ENCODE measurements around the gene PSAPL1. TPM values are rescaled to one million over a fixed set of nuclear protein-coding genes. Genes with fewer than 3 reads are reported as not detected.

Gene PSAPL1
- total RNA-seq, 1 experiment from 2014 or later: not detected

- POLR2A ChIA-PET: no interaction called here
- ATAC-seq (no peak), DNase-seq (ENCODE audit: low spot score) (no peak)
- CTCF ChIA-PET: interaction anchor here (1.1 kb wide), 1 partner anchor 73 kb away, joined by 4 read pairs; no protein-coding TSS in a partner anchor
- peaks cover 3% of the 10 kb centered on the region; the same call in 1 of the 2 replicates for H3K4me1 Mint-ChIP-seq
- no peak overlapping the region for H3K4me3 Mint-ChIP-seq
- peak overlapping the region; percentile 63 for H3K27ac Mint-ChIP-seq
- no peaks in the 10 kb centered on the region for H3K27me3 Mint-ChIP-seq (ENCODE audit: low read depth)
- TF ChIP-seq, protein P1, sequence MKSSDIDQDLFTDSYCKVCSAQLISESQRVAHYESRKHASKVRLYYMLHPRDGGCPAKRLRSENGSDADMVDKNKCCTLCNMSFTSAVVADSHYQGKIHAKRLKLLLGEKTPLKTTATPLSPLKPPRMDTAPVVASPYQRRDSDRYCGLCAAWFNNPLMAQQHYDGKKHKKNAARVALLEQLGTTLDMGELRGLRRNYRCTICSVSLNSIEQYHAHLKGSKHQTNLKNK (CRISPR knock-in tag; IDR thresholded peaks at IDR 0.05): no peak
- no peak for TF ChIP-seq TP53 (CRISPR knock-in tag; IDR thresholded peaks at IDR 0.05)
- H3K36me3 Mint-ChIP-seq: no peaks in the 10 kb centered on the region
- H3K9me3 Mint-ChIP-seq: peaks cover 15% of the 10 kb centered on the region
These were observed 46.1 kb downstream of the PSAPL1 start for GRCh38 chr4:7388627-7389026.

GRCh38 chr4:7387925-7388324, 46.8 kb downstream of the PSAPL1 start:
- Mint-ChIP-seq H3K4me1 (peaks cover 3% of the 10 kb centered on the region; the same call in 1 of the 2 replicates), H3K27ac (no peak overlapping the region), H3K36me3 (no peaks in the 10 kb centered on the region), H3K4me3 (no peak overlapping the region), H3K27me3 (ENCODE audit: low read depth) (no peaks in the 10 kb centered on the region), H3K9me3 (peaks cover 15% of the 10 kb centered on the region)
- DNase-seq (ENCODE audit: low spot score) (no peak), ATAC-seq (no peak)
- ChIA-PET POLR2A (no interaction called here), CTCF (no interaction called here)
- TF ChIP-seq PRRX2 (CRISPR knock-in tag; IDR thresholded peaks at IDR 0.05): no peak
- no peak for TF ChIP-seq ZNF671 (CRISPR knock-in tag; IDR thresholded peaks at IDR 0.05)
- no peak for TF ChIP-seq SMAD3 (CRISPR knock-in tag; IDR thresholded peaks at IDR 0.05; ENCODE audit: borderline replicate concordance)
- TF ChIP-seq RORB (CRISPR knock-in tag; IDR thresholded peaks at IDR 0.05): no peak
- no peak for TF ChIP-seq ERG (CRISPR knock-in tag; IDR thresholded peaks at IDR 0.05)
- no peak for TF ChIP-seq TEAD4 (CRISPR knock-in tag; IDR thresholded peaks at IDR 0.05)

DNA sequence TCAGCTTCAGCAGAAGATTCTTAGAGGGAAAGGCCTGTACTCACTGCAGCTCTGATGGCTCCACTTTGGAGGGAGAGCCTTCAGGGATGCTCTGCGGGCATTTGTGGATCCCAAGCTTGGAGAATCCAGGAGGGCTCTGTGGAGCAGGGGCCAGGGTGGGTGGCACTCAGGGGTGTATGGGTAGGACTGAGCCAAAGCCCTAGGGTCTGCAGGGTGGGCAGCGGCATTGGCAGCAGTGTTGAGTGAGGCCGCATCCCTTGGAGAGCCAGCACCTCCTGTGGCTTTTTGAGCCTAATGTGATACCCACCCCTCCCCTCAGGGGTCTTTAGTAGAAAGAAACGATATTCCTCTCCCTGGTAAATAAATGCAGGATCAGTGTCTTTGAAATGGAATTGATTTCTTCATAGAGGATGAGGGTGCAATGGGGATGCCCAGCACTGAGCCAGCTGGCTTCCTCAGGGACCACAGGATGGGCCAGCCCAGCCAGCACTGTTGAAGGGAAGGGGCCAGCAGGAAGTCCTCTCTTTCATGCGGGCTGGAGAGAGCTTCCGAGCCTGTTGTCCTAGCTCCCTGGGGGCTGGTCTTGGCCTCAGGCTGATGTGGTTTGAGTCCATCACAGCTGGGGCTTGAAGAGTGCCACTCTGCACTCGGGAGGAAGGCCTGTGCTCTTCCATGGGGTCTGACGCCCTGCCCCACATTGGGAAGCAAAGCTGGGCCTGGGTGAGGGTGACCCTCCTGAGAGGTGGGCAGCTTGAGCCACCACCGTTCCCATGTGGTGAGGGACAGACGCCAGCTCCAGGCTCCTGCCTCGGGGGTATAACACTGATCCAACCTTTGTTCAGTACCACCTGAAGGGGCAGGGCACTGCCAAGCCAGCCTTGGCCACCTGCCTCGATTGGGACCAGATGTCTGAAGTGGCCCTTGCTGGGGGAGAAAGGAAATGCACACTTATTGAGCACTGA, 49.5 kb downstream of the PSAPL1 start:
- ATAC-seq (no peak), DNase-seq (ENCODE audit: low spot score) (no peak)
- POLR2A ChIA-PET: no interaction called here
- no peak overlapping the region for H3K4me3 Mint-ChIP-seq
- peaks cover 15% of the 10 kb centered on the region for H3K9me3 Mint-ChIP-seq
- no peak overlapping the region for H3K27ac Mint-ChIP-seq
- CTCF ChIA-PET: no interaction called here
- H3K4me1 Mint-ChIP-seq: peaks cover 3% of the 10 kb centered on the region; the same call in 1 of the 2 replicates
- H3K36me3 Mint-ChIP-seq: no peaks in the 10 kb centered on the region
- no peaks in the 10 kb centered on the region for H3K27me3 Mint-ChIP-seq (ENCODE audit: low read depth)
- TF ChIP-seq RELA (CRISPR knock-in tag; IDR thresholded peaks at IDR 0.05; ENCODE audit: borderline replicate concordance) (no peak), USF1 (CRISPR knock-in tag; IDR thresholded peaks at IDR 0.05) (no peak), ZNF423 (CRISPR knock-in tag; IDR thresholded peaks at IDR 0.05) (no peak), ARID4B (CRISPR knock-in tag; IDR thresholded peaks at IDR 0.05; ENCODE audit: borderline replicate concordance) (no peak), OVOL2 (CRISPR knock-in tag; IDR thresholded peaks at IDR 0.05; ENCODE audit: borderline replicate concordance) (no peak), NFE2L1 (CRISPR knock-in tag; IDR thresholded peaks at IDR 0.05) (no peak), SMAD3 (CRISPR knock-in tag; IDR thresholded peaks at IDR 0.05; ENCODE audit: borderline replicate concordance) (no peak), FOXK1 (CRISPR knock-in tag; IDR thresholded peaks at IDR 0.05) (no peak), ATF6 (CRISPR knock-in tag; IDR thresholded peaks at IDR 0.05) (no peak)
- TF ChIP-seq, protein P1 (CRISPR knock-in tag; IDR thresholded peaks at IDR 0.05): no peak
- TF ChIP-seq, protein P2, sequence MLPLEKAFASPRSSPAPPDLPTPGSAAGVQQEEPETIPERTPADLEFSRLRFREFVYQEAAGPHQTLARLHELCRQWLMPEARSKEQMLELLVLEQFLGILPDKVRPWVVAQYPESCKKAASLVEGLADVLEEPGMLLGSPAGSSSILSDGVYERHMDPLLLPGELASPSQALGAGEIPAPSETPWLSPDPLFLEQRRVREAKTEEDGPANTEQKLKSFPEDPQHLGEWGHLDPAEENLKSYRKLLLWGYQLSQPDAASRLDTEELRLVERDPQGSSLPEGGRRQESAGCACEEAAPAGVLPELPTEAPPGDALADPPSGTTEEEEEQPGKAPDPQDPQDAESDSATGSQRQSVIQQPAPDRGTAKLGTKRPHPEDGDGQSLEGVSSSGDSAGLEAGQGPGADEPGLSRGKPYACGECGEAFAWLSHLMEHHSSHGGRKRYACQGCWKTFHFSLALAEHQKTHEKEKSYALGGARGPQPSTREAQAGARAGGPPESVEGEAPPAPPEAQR (CRISPR knock-in tag; IDR thresholded peaks at IDR 0.05): no peak
- TF ChIP-seq, protein P3, sequence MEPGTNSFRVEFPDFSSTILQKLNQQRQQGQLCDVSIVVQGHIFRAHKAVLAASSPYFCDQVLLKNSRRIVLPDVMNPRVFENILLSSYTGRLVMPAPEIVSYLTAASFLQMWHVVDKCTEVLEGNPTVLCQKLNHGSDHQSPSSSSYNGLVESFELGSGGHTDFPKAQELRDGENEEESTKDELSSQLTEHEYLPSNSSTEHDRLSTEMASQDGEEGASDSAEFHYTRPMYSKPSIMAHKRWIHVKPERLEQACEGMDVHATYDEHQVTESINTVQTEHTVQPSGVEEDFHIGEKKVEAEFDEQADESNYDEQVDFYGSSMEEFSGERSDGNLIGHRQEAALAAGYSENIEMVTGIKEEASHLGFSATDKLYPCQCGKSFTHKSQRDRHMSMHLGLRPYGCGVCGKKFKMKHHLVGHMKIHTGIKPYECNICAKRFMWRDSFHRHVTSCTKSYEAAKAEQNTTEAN (CRISPR knock-in tag; IDR thresholded peaks at IDR 0.05): no peak
